ENCODE measurements around the gene LY6G6C. TPM values are rescaled to one million over a fixed set of nuclear protein-coding genes. Genes with fewer than 3 reads are reported as not detected.

Gene LY6G6C
- total and polyA plus RNA-seq, 2 donors (not counting 1 experiment from before 2014, with no cell fraction given) = 0.13 TPM; not detected in 1

GRCh38 chr6:31723980-31724691 is 2.6 kb upstream of the LY6G6C start:
- H3K27me3 ChIP-seq (replicated peaks in 1 of 4; ENCODE audit: control extremely low read depth in 1 of 4, control insufficient read depth in 3 of 4, insufficient read depth in 4 of 4, low read length in 3 of 4) = no peaks in the 10 kb centered on the region
- intact Hi-C loops (cut with micrococcal nuclease) = no loop called here
- DNase-seq (no peak), ATAC-seq (ENCODE audit: low read depth) (no peak)
- 92% methylated on average over 24 of the region's 25 CpGs for WGBS (ENCODE audit: insufficient coverage)
- no peak overlapping the region for H3K27ac ChIP-seq (ENCODE audit: low read length in 2 of 2)
- CTCF ChIA-PET = interaction anchor here (1.0 to 1.9 kb wide), 2 partner anchors 9 to 140 kb away, joined by 3 to 4 read pairs; partner anchors contain the start of gene LY6G6D
- H3K4me1 ChIP-seq (ENCODE audit: control insufficient read depth in 2 of 2, insufficient read depth in 2 of 2, low read length in 2 of 2) = peaks cover 38 to 46% of the 10 kb centered on the region in 2 donors
- no peak overlapping the region for H3K9ac ChIP-seq (ENCODE audit: low read length)
- H4K20me1 ChIP-seq (ENCODE audit: control insufficient read depth, insufficient read depth, low read length, poor library complexity, severe bottlenecking) = no peaks in the 10 kb centered on the region
- peak overlapping the region in 1 of 5 experiments; percentile 12 for H3K4me3 ChIP-seq (ENCODE audit: control extremely low read depth in 1 of 5, extremely low read depth in 1 of 5, insufficient read depth in 1 of 5, low read depth in 2 of 5, low read length in 4 of 5)
- H2AFZ ChIP-seq (ENCODE audit: insufficient read depth, low read depth, low read length, poor library complexity, severe bottlenecking) = no peak overlapping the region
- Mint-ChIP-seq H3K9me3 (ENCODE audit: insufficient read depth) (no peaks in the 10 kb centered on the region), H3K27me3 (no peaks in the 10 kb centered on the region), H3K4me3 (no peak overlapping the region), H3K27ac (peak overlapping the region; percentile 29), H3K4me1 (peaks cover 53% of the 10 kb centered on the region)
- peak overlapping the region; percentile 58 for H3K4me2 ChIP-seq (replicated peaks; ENCODE audit: low read depth, low read length, poor library complexity, severe bottlenecking)
- peaks cover 0 to 18% of the 10 kb centered on the region in 2 experiments for H3K36me3 ChIP-seq (replicated peaks in 1 of 2; ENCODE audit: control extremely low read depth in 1 of 2, control insufficient read depth in 1 of 2, extremely low read depth in 1 of 2, insufficient read depth in 2 of 2, low read length in 1 of 2)
- H3K79me2 ChIP-seq (ENCODE audit: control insufficient read depth, insufficient read depth, low read length) = peaks cover 13% of the 10 kb centered on the region
- TF ChIP-seq EZH2 (IDR thresholded peaks at IDR 0.05; ENCODE audit: borderline replicate concordance, insufficient read depth, low read depth, low read length, poor library complexity, severe bottlenecking) (no peak), CTCF (IDR thresholded peaks at IDR 0.05) (no peak)
- POLR2A ChIA-PET = interaction anchor here (0.5 to 1.5 kb wide), 5 partner anchors 14 to 162 kb away, joined by 3 to 8 read pairs (median 4); no protein-coding TSS in a partner anchor
- no peaks in the 10 kb centered on the region for H3K9me3 ChIP-seq (ENCODE audit: control extremely low read depth in 1 of 3, control insufficient read depth in 2 of 3, insufficient read depth in 1 of 3, low read length in 2 of 3)
